RWPE1 (cell line): ENCODE results near the gene CFL1.

Experiments used
- CTCF ChIA-PET: fragments of 350-600 bp; sonication (Branson Sonifier 250); formaldehyde crosslinking; extraction: SDS; loops from one replicate; lab custom pipeline; 2021; lab: Yijun Ruan, JAX
- POLR2A ChIA-PET: fragments of 400-600 bp; formaldehyde crosslinking; extraction: SDS; loops from one replicate; lab custom pipeline; 2020; ENCODE audit warnings: antibody characterized with exemption; ENCODE audit not compliant: low non-redundant PET; lab: Yijun Ruan, JAX
- DNase-seq: peaks from one replicate; pipeline ENCODE4 v3.0.0; 2012; ENCODE audit warnings: low spot score
- H3K27ac ChIP-seq: fragments of 450-650 bp; 2 replicates; pipeline ENCODE4 v1.5.1; 2017
- CTCF ChIP-seq: fragments of 450-650 bp; conservative IDR thresholded peaks from 2 replicates; pipeline ENCODE4 v1.5.1; 2017; ENCODE audit warnings: low read depth, mild to moderate bottlenecking

CFL1 gene

GRCh38 chr11:65871811-65872548 is 14.0 kb upstream of the CFL1 start:
- no peak for DNase-seq
- ChIA-PET POLR2A (interaction anchor here (0.9 kb wide), 1 partner anchor 12 kb away, joined by 3 read pairs; the partner anchor contains the start of gene MUS81), CTCF (interaction anchor here (0.7 to 1.7 kb wide), 4 partner anchors 12 to 20 kb away, joined by 3 to 8 read pairs (median 4); partner anchors contain the start of gene MUS81)
- no peak for TF ChIP-seq CTCF
- peak overlapping the region; percentile 82 for H3K27ac ChIP-seq

- CTCF ChIA-PET: interaction anchor here (0.7 to 1.7 kb wide), 4 partner anchors 11 to 19 kb away, joined by 3 to 8 read pairs (median 4); partner anchors contain the start of gene MUS81
These were observed 13.0 kb upstream of the CFL1 start for GRCh38 chr11:65870706-65871681.

DNA sequence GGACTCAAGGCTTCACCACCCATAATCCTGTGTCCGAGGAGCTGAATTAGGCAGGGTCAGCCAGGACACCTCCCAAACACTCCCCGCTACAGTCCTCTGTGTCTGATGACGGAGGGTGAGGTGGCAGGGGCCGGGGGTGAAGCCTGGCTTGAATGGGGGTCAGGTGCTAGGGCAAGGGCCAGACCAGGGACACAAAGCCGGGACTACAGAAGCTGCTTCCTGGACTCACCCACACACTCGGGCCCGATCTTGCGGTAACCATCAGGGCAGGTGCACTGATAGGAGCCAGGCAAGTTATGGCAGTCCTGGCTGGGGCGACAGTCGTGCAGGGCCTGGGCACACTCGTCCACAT is 12.3 kb upstream of the CFL1 start:
- peak overlapping the region; percentile 82 for H3K27ac ChIP-seq
- DNase-seq: no peak
- no peak for TF ChIP-seq CTCF
- ChIA-PET POLR2A (no interaction called here), CTCF (interaction anchor here (0.5 to 1.9 kb wide), 2 partner anchors 9 to 11 kb away, joined by 3 to 5 read pairs; no protein-coding TSS in a partner anchor)

More at GRCh38 chr11:65870706-65871681, 13.0 kb upstream of the CFL1 start:
- POLR2A ChIA-PET: interaction anchor here (0.9 kb wide), 1 partner anchor 11 kb away, joined by 3 read pairs; the partner anchor contains the start of gene MUS81
- no peak for TF ChIP-seq CTCF
- peak overlapping the region; percentile 82 for H3K27ac ChIP-seq
- no peak for DNase-seq

- no peak for TF ChIP-seq CTCF
- POLR2A ChIA-PET: no interaction called here
- no peak for DNase-seq
- peak overlapping the region; percentile 82 for H3K27ac ChIP-seq
- CTCF ChIA-PET: interaction anchor here (0.5 to 1.9 kb wide), 3 partner anchors 9 to 12 kb away, joined by 3 to 5 read pairs (median 3); no protein-coding TSS in a partner anchor
These were observed 11.8 kb upstream of the CFL1 start for GRCh38 chr11:65869643-65870306.

GRCh38 chr11:65868907-65869306 is 10.9 kb upstream of the CFL1 start:
- CTCF ChIA-PET: interaction anchor here (1.4 to 1.9 kb wide), 2 partner anchors 8 to 19 kb away, joined by 4 to 5 read pairs; partner anchors contain the start of gene FIBP
- peak overlapping the region; percentile 53 for H3K27ac ChIP-seq
- no peak for TF ChIP-seq CTCF
- DNase-seq: no peak
- POLR2A ChIA-PET: no interaction called here
